Glutamatergic neuron (in vitro differentiated cells): ENCODE data around the gene HECTD4. TPM values are rescaled to one million over a fixed set of nuclear protein-coding genes. Genes with fewer than 3 reads are reported as not detected.
"Not testable (repeated sequence)": the region's sequence is repeated elsewhere in the genome, so short reads cannot be mapped to it uniquely, and the experiment has no call there.

Source experiments
- DNase-seq: peaks from one replicate; pipeline ENCODE4 v3.0.0; 2022
- H3K27ac Mint-ChIP-seq: one replicate; pipeline ENCODE4 v1.8.0; 2020; ENCODE audit warnings: mild to moderate bottlenecking, mixed read lengths, inconsistent platforms; ENCODE audit not compliant: unreplicated experiment
- H3K27me3 Mint-ChIP-seq: one replicate; pipeline ENCODE4 v1.8.0; 2020; ENCODE audit warnings: mild to moderate bottlenecking, moderate library complexity, mixed read lengths, inconsistent platforms; ENCODE audit not compliant: unreplicated experiment
- H3K36me3 Mint-ChIP-seq: one replicate; pipeline ENCODE4 v1.8.0; 2020; ENCODE audit warnings: mild to moderate bottlenecking, mixed read lengths, inconsistent platforms; ENCODE audit not compliant: unreplicated experiment
- H3K4me1 Mint-ChIP-seq: one replicate; pipeline ENCODE4 v1.8.0; 2020; ENCODE audit warnings: mild to moderate bottlenecking, low read depth, mixed read lengths, inconsistent platforms; ENCODE audit not compliant: unreplicated experiment
- H3K4me3 Mint-ChIP-seq: one replicate; pipeline ENCODE4 v1.8.0; 2020; ENCODE audit warnings: mild to moderate bottlenecking, mixed read lengths, inconsistent platforms; ENCODE audit not compliant: unreplicated experiment
- H3K9me3 Mint-ChIP-seq: one replicate; pipeline ENCODE4 v1.8.0; 2020; ENCODE audit warnings: mild to moderate bottlenecking, moderate library complexity, mixed read lengths, inconsistent platforms; ENCODE audit not compliant: unreplicated experiment
- CTCF ChIP-seq: fragments of 200-600 bp; sonication (generic); IDR thresholded peaks from one replicate; pipeline ENCODE4 v1.5.0; 2021; ENCODE audit not compliant: partially characterized antibody, unreplicated experiment
- total RNA-seq: library from RNA; stranded (reverse); fragmentation: NEBNext Ultra II Directional; extraction: Animal tissue kit (Norgen Biotek cat#: 25700); gene quantifications from one replicate; pipeline ENCODE4 v1.2.1, GENCODE V29; 2021; ENCODE audit not compliant: unreplicated experiment

The HECTD4 gene
- total RNA-seq, 1 donor from 2014 or later, result 261 TPM

- Mint-ChIP-seq H3K27me3 (peaks cover 3% of the 10 kb centered on the region), H3K9me3 (peaks cover 5% of the 10 kb centered on the region), H3K4me1 (no peaks in the 10 kb centered on the region), H3K27ac (no peak overlapping the region), H3K4me3 (no peak overlapping the region), H3K36me3 (no peaks in the 10 kb centered on the region)
- no peak for DNase-seq
- no peak for TF ChIP-seq CTCF
These were observed 19.8 kb upstream of the HECTD4 start for GRCh38 chr12:112401903-112402498.

- H3K9me3 Mint-ChIP-seq, result peaks cover 5% of the 10 kb centered on the region
- DNase-seq, result no peak
These were observed 18.8 kb upstream of the HECTD4 start for GRCh38 chr12:112401054-112401453.

GRCh38 chr12:112393328-112393727 lies 11.1 kb upstream of the HECTD4 start:
- Mint-ChIP-seq H3K27me3 (peaks cover 2% of the 10 kb centered on the region), H3K9me3 (peaks cover 7% of the 10 kb centered on the region), H3K27ac (no peak overlapping the region), H3K4me1 (no peaks in the 10 kb centered on the region), H3K4me3 (no peak overlapping the region), H3K36me3 (peaks cover 4% of the 10 kb centered on the region)
- no peak for DNase-seq
- TF ChIP-seq CTCF, result no peak

More at GRCh38 chr12:112401054-112401453, 18.8 kb upstream of the HECTD4 start:
- no peak overlapping the region for H3K27ac Mint-ChIP-seq
- no peaks in the 10 kb centered on the region for H3K4me1 Mint-ChIP-seq
- no peak for TF ChIP-seq CTCF
- H3K36me3 Mint-ChIP-seq, result no peaks in the 10 kb centered on the region
- H3K4me3 Mint-ChIP-seq, result no peak overlapping the region
- H3K27me3 Mint-ChIP-seq, result peaks cover 3% of the 10 kb centered on the region

- H3K4me3 Mint-ChIP-seq, DNase-seq, H3K27me3 Mint-ChIP-seq, H3K36me3 Mint-ChIP-seq, H3K9me3 Mint-ChIP-seq, H3K27ac Mint-ChIP-seq: not testable (repeated sequence)
- peaks cover 15% of the 10 kb centered on the region for H3K4me1 Mint-ChIP-seq
These were observed 7.9 kb upstream of the HECTD4 start for GRCh38 chr12:112389922-112390654.

GRCh38 chr12:112389228-112389627 lies 7.0 kb upstream of the HECTD4 start:
- Mint-ChIP-seq H3K4me3 (no peak overlapping the region), H3K27ac (no peak overlapping the region), H3K36me3 (no peaks in the 10 kb centered on the region), H3K4me1 (peaks cover 15% of the 10 kb centered on the region), H3K9me3 (peaks cover 3% of the 10 kb centered on the region), H3K27me3 (peaks cover 1% of the 10 kb centered on the region)
- no peak for DNase-seq
- no peak for TF ChIP-seq CTCF
